BJ (cell line): Measurements from ENCODE around the gene NFS1. TPM values are rescaled to one million over a fixed set of nuclear protein-coding genes. Genes with fewer than 3 reads are reported as not detected.

Experiments
- CTCF ChIA-PET: fragments of 350-600 bp; formaldehyde crosslinking; extraction: SDS; loops from one replicate; lab custom pipeline; 2021; ENCODE audit warnings: antibody characterized with exemption, inconsistent platforms; lab: Yijun Ruan, JAX
- POLR2A ChIA-PET: fragments of 300-600 bp; sonication (Branson Sonifier 250); formaldehyde crosslinking; extraction: SDS; loops from one replicate; lab custom pipeline; 2021; ENCODE audit warnings: antibody characterized with exemption; lab: Charles Lee
- DNase-seq: peaks from one replicate; pipeline ENCODE4 v3.0.0-alpha.2; 2011; ENCODE audit warnings: low read depth
- H3K27me3 ChIP-seq: 2 replicates; pipeline ENCODE4 v1.6.0; 2011; ENCODE audit warnings: low read length; ENCODE audit not compliant: control insufficient read depth, insufficient read depth
- H3K36me3 ChIP-seq: 2 replicates; pipeline ENCODE4 v1.5.1; 2011; ENCODE audit warnings: low read length; ENCODE audit not compliant: control insufficient read depth, insufficient read depth
- H3K4me3 ChIP-seq: 2 replicates; pipeline ENCODE4 v1.5.1; 2011; ENCODE audit warnings: low read depth, mild to moderate bottlenecking, control low read depth, low read length
- polyA plus RNA-seq: library from polyadenylated mRNA; depleted of rRNA; stranded (reverse); fragments of >200 nt; gene quantifications from 2 replicates; pipeline ENCODE4 v1.2.3, GENCODE V29; 2011
- TF ChIP-seq, protein P1 (sequence below): IDR thresholded peaks from 2 replicates; pipeline ENCODE4 v1.5.1; 2011; ENCODE audit warnings: low read depth, mild to moderate bottlenecking, control low read depth, inconsistent platforms, low read length, moderate library complexity; ENCODE audit not compliant: insufficient read depth

The NFS1 gene
- polyA plus RNA-seq, 1 experiment, result 45.6 TPM

DNA sequence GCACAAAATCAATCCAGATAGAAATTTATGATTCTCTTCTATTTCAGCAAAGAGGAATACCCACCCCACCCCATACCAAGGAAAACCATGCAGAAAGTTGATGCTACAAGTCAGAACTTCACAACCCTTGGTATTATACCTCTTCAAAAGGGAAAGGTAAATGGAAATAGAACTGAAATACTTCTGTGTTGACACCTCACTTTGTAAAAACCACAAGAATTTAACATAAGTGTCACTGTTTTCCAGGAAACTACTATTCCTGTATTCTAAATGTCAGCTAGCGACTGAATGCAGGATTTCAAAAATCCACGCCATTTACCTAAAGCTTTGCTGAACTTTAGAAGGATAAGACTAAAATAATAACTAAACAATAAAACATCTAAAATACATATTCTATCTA is 38.1 kb downstream of the NFS1 start:
- Histone ChIP-seq H3K36me3 (no peaks in the 10 kb centered on the region), H3K27me3 (no peaks in the 10 kb centered on the region), H3K4me3 (no peak overlapping the region)
- TF ChIP-seq, protein P1, sequence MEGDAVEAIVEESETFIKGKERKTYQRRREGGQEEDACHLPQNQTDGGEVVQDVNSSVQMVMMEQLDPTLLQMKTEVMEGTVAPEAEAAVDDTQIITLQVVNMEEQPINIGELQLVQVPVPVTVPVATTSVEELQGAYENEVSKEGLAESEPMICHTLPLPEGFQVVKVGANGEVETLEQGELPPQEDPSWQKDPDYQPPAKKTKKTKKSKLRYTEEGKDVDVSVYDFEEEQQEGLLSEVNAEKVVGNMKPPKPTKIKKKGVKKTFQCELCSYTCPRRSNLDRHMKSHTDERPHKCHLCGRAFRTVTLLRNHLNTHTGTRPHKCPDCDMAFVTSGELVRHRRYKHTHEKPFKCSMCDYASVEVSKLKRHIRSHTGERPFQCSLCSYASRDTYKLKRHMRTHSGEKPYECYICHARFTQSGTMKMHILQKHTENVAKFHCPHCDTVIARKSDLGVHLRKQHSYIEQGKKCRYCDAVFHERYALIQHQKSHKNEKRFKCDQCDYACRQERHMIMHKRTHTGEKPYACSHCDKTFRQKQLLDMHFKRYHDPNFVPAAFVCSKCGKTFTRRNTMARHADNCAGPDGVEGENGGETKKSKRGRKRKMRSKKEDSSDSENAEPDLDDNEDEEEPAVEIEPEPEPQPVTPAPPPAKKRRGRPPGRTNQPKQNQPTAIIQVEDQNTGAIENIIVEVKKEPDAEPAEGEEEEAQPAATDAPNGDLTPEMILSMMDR, result no peak
- POLR2A ChIA-PET, result interaction anchor here (0.6 kb wide), 1 partner anchor 16 kb away, joined by 3 read pairs; no protein-coding TSS in a partner anchor
- DNase-seq, result no peak
- CTCF ChIA-PET, result interaction anchor here (0.6 to 1.9 kb wide), 2 partner anchors 42 to 138 kb away, joined by 3 to 8 read pairs; no protein-coding TSS in a partner anchor

DNA sequence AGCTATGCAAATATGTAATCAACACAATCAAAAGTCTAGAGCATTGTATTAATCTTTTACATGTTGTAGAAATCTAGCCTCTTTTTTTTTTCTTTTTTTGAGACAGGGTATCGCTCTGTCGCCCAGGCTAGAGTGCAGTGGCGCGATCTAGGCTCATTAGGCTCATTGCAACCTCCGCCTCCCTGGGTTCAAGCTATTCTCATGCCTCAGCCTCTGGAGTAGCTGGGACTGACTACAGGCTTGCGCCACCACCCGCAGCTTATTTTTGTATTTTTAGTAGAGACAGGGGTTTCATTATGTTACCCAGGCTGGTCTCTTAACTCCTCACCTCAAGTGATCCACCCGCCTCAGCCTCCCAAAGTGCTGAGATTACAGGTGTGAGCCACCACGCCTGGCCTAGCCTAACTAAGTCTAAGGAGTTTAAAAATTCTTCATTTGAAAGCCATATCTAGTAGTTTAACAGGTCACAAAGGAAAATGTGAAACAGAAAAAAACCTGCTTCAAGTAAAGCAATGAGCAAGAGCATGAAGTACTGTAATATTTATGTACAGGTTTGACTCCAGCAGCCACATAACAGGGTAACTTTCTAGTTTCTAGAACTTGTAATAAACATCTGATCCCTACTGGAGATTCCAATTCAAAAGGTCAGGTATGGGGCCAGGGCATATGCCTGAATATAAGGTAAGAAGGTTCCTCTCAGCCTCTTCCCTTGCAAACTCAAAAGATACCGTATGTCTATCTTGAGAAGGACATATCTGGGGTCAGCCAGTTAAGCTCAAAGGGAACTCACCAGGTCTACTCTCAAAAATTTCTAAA is 38.8 kb downstream of the NFS1 start:
- ChIA-PET POLR2A (interaction anchor here (0.7 kb wide), 1 partner anchor 18 kb away, joined by 3 read pairs; no protein-coding TSS in a partner anchor), CTCF (interaction anchor here (0.6 to 1.9 kb wide), 2 partner anchors 41 to 139 kb away, joined by 3 to 8 read pairs; no protein-coding TSS in a partner anchor)
- H3K36me3 ChIP-seq, result no peaks in the 10 kb centered on the region
- DNase-seq, result no peak
- TF ChIP-seq, protein P1, result no peak
- no peak overlapping the region for H3K4me3 ChIP-seq
- H3K27me3 ChIP-seq, result no peaks in the 10 kb centered on the region

DNA sequence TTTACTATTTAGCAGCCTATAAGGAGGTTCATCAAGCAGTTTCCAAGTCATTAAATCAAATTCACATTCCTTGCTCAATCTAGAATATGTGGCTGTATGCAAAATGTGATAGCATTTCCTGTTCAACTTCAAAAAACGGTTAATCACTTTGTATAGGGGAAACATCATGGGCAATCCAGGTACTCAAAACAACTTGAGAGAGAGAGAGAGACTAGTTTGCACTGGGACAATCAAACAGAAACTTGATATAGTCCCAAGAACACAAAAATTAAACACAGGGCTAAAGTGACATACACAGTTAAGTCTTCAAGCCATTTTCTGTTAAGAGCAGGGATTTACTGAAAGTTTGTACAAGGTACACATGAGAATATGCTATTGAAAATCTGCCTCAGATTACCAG is 41.9 kb downstream of the NFS1 start:
- no peaks in the 10 kb centered on the region for H3K27me3 ChIP-seq
- TF ChIP-seq, protein P1, result no peak
- no peak overlapping the region for H3K4me3 ChIP-seq
- DNase-seq, result no peak
- peaks cover 5% of the 10 kb centered on the region for H3K36me3 ChIP-seq
- ChIA-PET CTCF (interaction anchor here (1.4 kb wide), 1 partner anchor 9 kb away, joined by 3 read pairs; no protein-coding TSS in a partner anchor), POLR2A (no interaction called here)

DNA sequence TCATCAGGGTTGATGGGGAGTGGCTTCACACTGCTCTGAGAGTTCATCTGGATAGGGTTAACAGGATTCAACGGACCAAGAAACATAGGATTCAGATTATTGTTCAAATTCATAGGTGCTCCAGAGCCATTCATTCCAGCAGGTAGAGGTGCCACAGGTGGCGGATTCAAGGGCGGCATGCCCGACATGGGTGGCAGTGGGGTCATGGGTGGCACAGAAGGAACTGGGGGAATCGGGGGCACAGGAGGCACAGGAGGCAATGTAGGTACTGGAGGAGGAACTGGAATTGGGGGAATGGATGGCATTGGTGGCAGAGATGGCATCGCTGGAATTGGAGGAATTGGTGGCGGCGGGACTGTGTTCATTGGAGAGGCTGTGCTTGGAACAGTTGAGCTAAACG is 44.7 kb downstream of the NFS1 start:
- ChIA-PET CTCF (interaction anchor here (0.7 to 2.7 kb wide), 2 partner anchors 11 to 63 kb away, joined by 3 to 7 read pairs; no protein-coding TSS in a partner anchor), POLR2A (no interaction called here)
- TF ChIP-seq, protein P1, result no peak
- Histone ChIP-seq H3K4me3 (no peak overlapping the region), H3K27me3 (no peaks in the 10 kb centered on the region), H3K36me3 (peaks cover 5% of the 10 kb centered on the region)
- DNase-seq, result no peak

DNA sequence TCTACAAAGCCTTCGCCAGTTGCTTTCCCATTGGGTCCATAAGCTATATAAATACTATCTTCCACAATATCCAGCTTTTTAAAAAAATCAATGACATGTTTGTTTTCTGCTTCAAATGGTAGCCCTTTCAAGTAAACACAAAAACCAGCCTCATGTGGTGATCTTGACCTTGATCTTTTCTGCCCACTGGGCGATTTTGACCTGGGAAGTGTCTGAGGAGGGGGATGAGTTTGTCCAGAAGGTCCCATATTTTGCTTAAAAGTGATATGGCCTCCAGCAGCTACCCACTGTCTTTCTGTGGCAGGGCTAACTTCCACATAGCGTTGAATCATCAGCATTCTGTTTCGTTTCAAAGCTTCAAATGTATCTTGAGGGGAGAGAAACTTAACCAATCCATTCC is 45.3 kb downstream of the NFS1 start:
- CTCF ChIA-PET, result interaction anchor here (0.7 kb wide), 1 partner anchor 64 kb away, joined by 3 read pairs; no protein-coding TSS in a partner anchor
- no peaks in the 10 kb centered on the region for H3K27me3 ChIP-seq

More for the DNA sequence above, 45.3 kb downstream of the NFS1 start:
- TF ChIP-seq, protein P1, result no peak
- Histone ChIP-seq H3K4me3 (no peak overlapping the region), H3K36me3 (peaks cover 5% of the 10 kb centered on the region)
- no peak for DNase-seq
- POLR2A ChIA-PET, result no interaction called here
